Measurements from ENCODE around the gene CELF3. TPM values are rescaled to one million over a fixed set of nuclear protein-coding genes. Genes with fewer than 3 reads are reported as not detected.

Gene CELF3
- polyA plus RNA-seq, 1 donor from 2014 or later = 89.0 TPM

DNA sequence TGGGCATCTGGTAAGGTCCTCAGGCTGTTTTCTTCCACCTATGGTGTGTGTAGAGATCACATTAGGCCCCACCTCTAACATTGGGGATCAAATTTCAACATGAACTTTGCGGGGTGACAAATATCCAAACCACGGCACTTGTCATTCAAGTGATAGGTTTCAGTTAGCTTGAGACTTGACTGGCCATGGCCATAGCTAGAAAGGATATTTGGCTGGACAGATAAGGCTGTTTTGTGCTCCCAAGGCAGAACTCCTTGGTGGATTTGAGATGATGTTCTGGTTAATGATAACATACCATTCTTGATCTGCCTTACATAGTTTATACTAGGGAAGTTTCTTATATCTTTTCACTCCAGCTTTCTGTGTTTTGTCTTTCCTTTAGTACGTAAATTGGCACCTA lies 48.5 kb downstream of the CELF3 start:
- no peaks in the 10 kb centered on the region for H3K9me3 ChIP-seq (ENCODE audit: low read length)
- H2AFZ ChIP-seq (ENCODE audit: low read depth, low read length) = no peak overlapping the region
- H3K4me3 ChIP-seq (ENCODE audit: low read length) = no peak overlapping the region
- no peaks in the 10 kb centered on the region for H3F3A ChIP-seq (ENCODE audit: insufficient read depth, low read length, poor library complexity, severe bottlenecking)
- H3K27me3 ChIP-seq (ENCODE audit: insufficient read depth, low read depth, low read length) = no peaks in the 10 kb centered on the region
- no peak for TF ChIP-seq EP300 (conservative IDR thresholded peaks at IDR 0.05; ENCODE audit: poor library complexity, severe bottlenecking)
- no peak for TF ChIP-seq RAD21 (conservative IDR thresholded peaks at IDR 0.05)
- TF ChIP-seq POLR2AphosphoS5 (IDR thresholded peaks at IDR 0.05) = no peak
- TF ChIP-seq, protein P1, sequence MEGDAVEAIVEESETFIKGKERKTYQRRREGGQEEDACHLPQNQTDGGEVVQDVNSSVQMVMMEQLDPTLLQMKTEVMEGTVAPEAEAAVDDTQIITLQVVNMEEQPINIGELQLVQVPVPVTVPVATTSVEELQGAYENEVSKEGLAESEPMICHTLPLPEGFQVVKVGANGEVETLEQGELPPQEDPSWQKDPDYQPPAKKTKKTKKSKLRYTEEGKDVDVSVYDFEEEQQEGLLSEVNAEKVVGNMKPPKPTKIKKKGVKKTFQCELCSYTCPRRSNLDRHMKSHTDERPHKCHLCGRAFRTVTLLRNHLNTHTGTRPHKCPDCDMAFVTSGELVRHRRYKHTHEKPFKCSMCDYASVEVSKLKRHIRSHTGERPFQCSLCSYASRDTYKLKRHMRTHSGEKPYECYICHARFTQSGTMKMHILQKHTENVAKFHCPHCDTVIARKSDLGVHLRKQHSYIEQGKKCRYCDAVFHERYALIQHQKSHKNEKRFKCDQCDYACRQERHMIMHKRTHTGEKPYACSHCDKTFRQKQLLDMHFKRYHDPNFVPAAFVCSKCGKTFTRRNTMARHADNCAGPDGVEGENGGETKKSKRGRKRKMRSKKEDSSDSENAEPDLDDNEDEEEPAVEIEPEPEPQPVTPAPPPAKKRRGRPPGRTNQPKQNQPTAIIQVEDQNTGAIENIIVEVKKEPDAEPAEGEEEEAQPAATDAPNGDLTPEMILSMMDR (IDR thresholded peaks at IDR 0.05; ENCODE audit: poor library complexity, severe bottlenecking) = no peak
- no peak overlapping the region for H3K9ac ChIP-seq (ENCODE audit: low read length)
- H3K27ac ChIP-seq (ENCODE audit: low read length) = no peak overlapping the region
- peaks cover 19% of the 10 kb centered on the region for H3K36me3 ChIP-seq (ENCODE audit: insufficient read depth, low read length)
- H3K4me2 ChIP-seq (ENCODE audit: low read length) = no peak overlapping the region
- peaks cover 3% of the 10 kb centered on the region for H3K79me2 ChIP-seq (replicated peaks; ENCODE audit: insufficient read depth, low read length)
- H4K20me1 ChIP-seq (ENCODE audit: insufficient read depth) = no peaks in the 10 kb centered on the region
- H3K9me2 ChIP-seq (ENCODE audit: insufficient read depth, low read length) = no peaks in the 10 kb centered on the region

DNA sequence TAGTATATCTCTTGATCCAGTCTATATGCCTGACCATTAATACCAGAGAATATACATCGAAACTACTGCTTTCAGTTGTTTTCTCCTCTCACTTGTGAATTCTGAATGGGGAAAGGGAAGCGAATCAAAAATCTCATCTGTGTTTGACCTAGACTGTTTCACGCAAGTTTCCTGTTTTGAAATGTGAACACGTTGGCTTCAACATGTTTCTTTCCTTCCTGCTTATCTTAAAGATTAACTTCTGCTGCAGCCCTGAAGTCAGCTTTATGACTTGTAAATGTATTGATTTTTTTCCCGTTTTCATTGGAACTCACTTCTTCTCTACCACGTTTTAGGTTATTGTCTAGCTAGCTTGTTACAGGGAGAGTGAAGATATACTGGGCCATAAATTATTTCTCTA lies 54.9 kb downstream of the CELF3 start:
- no peak overlapping the region for H3K4me2 ChIP-seq (ENCODE audit: low read length)
- H3K4me3 ChIP-seq (ENCODE audit: low read length) = no peak overlapping the region
- H3K9ac ChIP-seq (ENCODE audit: low read length) = no peak overlapping the region
- H2AFZ ChIP-seq (ENCODE audit: low read depth, low read length) = no peak overlapping the region
- no peaks in the 10 kb centered on the region for H3K79me2 ChIP-seq (replicated peaks; ENCODE audit: insufficient read depth, low read length)
- no peaks in the 10 kb centered on the region for H4K20me1 ChIP-seq (ENCODE audit: insufficient read depth)
- H3K27ac ChIP-seq (ENCODE audit: low read length) = no peak overlapping the region
- TF ChIP-seq, protein P1 (IDR thresholded peaks at IDR 0.05; ENCODE audit: poor library complexity, severe bottlenecking) = no peak
- TF ChIP-seq SMC3 (conservative IDR thresholded peaks at IDR 0.05; ENCODE audit: poor library complexity) = no peak
- TF ChIP-seq EP300 (conservative IDR thresholded peaks at IDR 0.05; ENCODE audit: poor library complexity, severe bottlenecking) = no peak
- TF ChIP-seq TAF1 (IDR thresholded peaks at IDR 0.05; ENCODE audit: low read depth) = no peak
- TF ChIP-seq POLR2AphosphoS5 (IDR thresholded peaks at IDR 0.05) = no peak
- no peak for TF ChIP-seq RAD21 (conservative IDR thresholded peaks at IDR 0.05)
- TF ChIP-seq MXI1 (conservative IDR thresholded peaks at IDR 0.05; ENCODE audit: poor library complexity, severe bottlenecking) = no peak
- no peak for TF ChIP-seq REST (IDR thresholded peaks at IDR 0.05; ENCODE audit: borderline replicate concordance)
- no peak for TF ChIP-seq EZH2 (IDR thresholded peaks at IDR 0.05; ENCODE audit: borderline replicate concordance, insufficient read depth, low read length, poor library complexity, severe bottlenecking)
- H3K9me2 ChIP-seq (ENCODE audit: insufficient read depth, low read length) = no peaks in the 10 kb centered on the region
- H3K36me3 ChIP-seq (ENCODE audit: insufficient read depth, low read length) = peaks cover 10% of the 10 kb centered on the region
- H3F3A ChIP-seq (ENCODE audit: insufficient read depth, low read length, poor library complexity, severe bottlenecking) = no peaks in the 10 kb centered on the region
- H3K27me3 ChIP-seq (ENCODE audit: insufficient read depth, low read depth, low read length) = no peaks in the 10 kb centered on the region
- no peaks in the 10 kb centered on the region for H3K9me3 ChIP-seq (ENCODE audit: low read length)
